A549 (cell line): Measurements from ENCODE around the gene CYP8B1.

Source experiments
- CTCF ChIP-seq: fragments of >200 bp; sonication (Bioruptor Twin); formaldehyde crosslinking; IDR thresholded peaks from 3 replicates; pipeline ENCODE4 v1.5.1; 2016
- ELK1 ChIP-seq: fragments of 150-350 bp; IDR thresholded peaks from 2 replicates; pipeline ENCODE4 v1.6.1; 2014; ENCODE audit warnings: low read depth, mild to moderate bottlenecking, low read length
- HDAC2 ChIP-seq: fragments of 200-600 bp; sonication (generic); IDR thresholded peaks from 2 replicates; pipeline ENCODE4 v1.6.1; 2016
- HMGXB4 ChIP-seq: fragments of 250-450 bp; sonication (Bioruptor Pico); IDR thresholded peaks from 2 replicates; pipeline ENCODE4 v1.5.0; 2021; ENCODE audit warnings: mild to moderate bottlenecking, moderate library complexity, borderline replicate concordance
- MAX ChIP-seq: IDR thresholded peaks from 2 replicates; pipeline ENCODE4 v1.6.1; 2012
- MAZ ChIP-seq: fragments of 150-350 bp; IDR thresholded peaks from 2 replicates; pipeline ENCODE4 v1.6.1; 2014; ENCODE audit warnings: antibody characterized with exemption, low read depth, low read length, borderline replicate concordance
- POLR2A ChIP-seq: IDR thresholded peaks from 2 replicates; pipeline ENCODE4 v1.6.1; 2012; ENCODE audit warnings: mild to moderate bottlenecking, low read length
- RAD21 ChIP-seq, 2 experiments: fragments of >200 bp in 1 of 2; sonication (Bioruptor Twin) in 1 of 2; formaldehyde crosslinking in 1 of 2; IDR thresholded peaks in 1 of 2; conservative IDR thresholded peaks in 1 of 2; 2 replicates in 1 of 2; 3 replicates in 1 of 2; pipeline ENCODE4 v1.6.1; 2012 to 2018; ENCODE audit warnings: inconsistent platforms in 1 of 2
- USF2 ChIP-seq: fragments of 450-650 bp; IDR thresholded peaks from 2 replicates; pipeline ENCODE4 v1.6.1; 2014; ENCODE audit warnings: antibody characterized with exemption

- TF ChIP-seq CTCF = no peak
- TF ChIP-seq MAZ = no peak
- no peak for TF ChIP-seq POLR2A
- no peak for TF ChIP-seq HMGXB4 (CRISPR knock-in tag)
- TF ChIP-seq USF2 = no peak
- no peak for TF ChIP-seq MAX
- TF ChIP-seq RAD21 (conservative IDR thresholded peaks at IDR 0.05 in 1 of 2, IDR thresholded peaks at IDR 0.05 in 1 of 2) = no peak
- TF ChIP-seq HDAC2 = no peak
- TF ChIP-seq ELK1 = no peak
These were observed 15.4 kb upstream of the CYP8B1 start for GRCh38 chr3:42891042-42891441.
